ENCODE results near the gene SHISA7. TPM values are rescaled to one million over a fixed set of nuclear protein-coding genes. Genes with fewer than 3 reads are reported as not detected.
"Not testable (repeated sequence)": the region's sequence is repeated elsewhere in the genome, so short reads cannot be mapped to it uniquely, and the experiment has no call there.

The SHISA7 gene
- total and polyA plus RNA-seq, 7 donors: 0.04 to 0.41 (median 0.32) TPM; not detected in 3

GRCh38 chr19:55449469-55449868 lies 6.4 kb upstream of the SHISA7 start:
- no peak for DNase-seq
- Histone ChIP-seq H3K36me3 (peaks cover 0 to 7% (median 0%) of the 10 kb centered on the region in 4 donors), H3K4me1 (peaks cover 0 to 23% (median 22%) of the 10 kb centered on the region in 4 donors), H3K27me3 (peaks cover 33 to 56% (median 37%) of the 10 kb centered on the region in 3 donors), H3K9me3 (no peaks in the 10 kb centered on the region), H3K4me3 (no peak overlapping the region), H3K27ac (no peak overlapping the region)
- WGBS, 2 donors: 30 to 36% methylated on average over 16 of the region's 16 CpGs
- intact Hi-C loops (cut with DNase I): no loop called here
- TF ChIP-seq CTCF (IDR thresholded peaks at IDR 0.05): no peak
- TF ChIP-seq EP300 (IDR thresholded peaks at IDR 0.05): no peak
- TF ChIP-seq POLR2AphosphoS5 (IDR thresholded peaks at IDR 0.05): no peak
- no peak for TF ChIP-seq POLR2A (IDR thresholded peaks at IDR 0.05)

DNA sequence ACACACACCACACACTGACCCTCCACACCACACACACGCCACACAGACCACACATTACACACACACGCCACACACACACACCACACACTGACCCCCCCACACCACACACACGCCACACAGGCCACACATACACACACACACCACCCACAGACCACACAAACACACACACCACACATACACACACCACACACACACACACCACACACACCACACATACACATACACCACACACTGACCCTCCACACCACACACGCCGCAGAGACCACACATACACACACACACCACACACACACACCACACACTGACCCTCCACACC lies 5.0 kb upstream of the SHISA7 start:
- H3K27ac ChIP-seq; H3K4me3 ChIP-seq; H3K36me3 ChIP-seq; H3K9me3 ChIP-seq; intact Hi-C loops (cut with DNase I); DNase-seq: not testable (repeated sequence)
- H3K27me3 ChIP-seq: peaks cover 45 to 70% (median 51%) of the 10 kb centered on the region in 3 donors
- H3K4me1 ChIP-seq: peaks cover 0 to 23% (median 21%) of the 10 kb centered on the region in 4 donors
- 79 to 94% methylated on average over 5 of the region's 5 CpGs for WGBS, 2 donors

GRCh38 chr19:55447421-55448174 lies 4.5 kb upstream of the SHISA7 start:
- intact Hi-C loops (cut with DNase I): no loop called here
- H3K9me3 ChIP-seq: no peaks in the 10 kb centered on the region
- DNase-seq: no peak
- H3K4me3 ChIP-seq: no peak overlapping the region
- H3K36me3 ChIP-seq: no peaks in the 10 kb centered on the region
- peaks cover 49 to 71% (median 54%) of the 10 kb centered on the region in 3 donors for H3K27me3 ChIP-seq
- TF ChIP-seq EP300 (IDR thresholded peaks at IDR 0.05) (no peak), CTCF (IDR thresholded peaks at IDR 0.05) (no peak), POLR2AphosphoS5 (IDR thresholded peaks at IDR 0.05) (no peak), POLR2A (IDR thresholded peaks at IDR 0.05) (no peak)
- peaks cover 0 to 22% (median 21%) of the 10 kb centered on the region in 4 donors for H3K4me1 ChIP-seq
- H3K27ac ChIP-seq: no peak overlapping the region
- 27 to 43% methylated on average over 16 of the region's 16 CpGs for WGBS, 2 donors

DNA sequence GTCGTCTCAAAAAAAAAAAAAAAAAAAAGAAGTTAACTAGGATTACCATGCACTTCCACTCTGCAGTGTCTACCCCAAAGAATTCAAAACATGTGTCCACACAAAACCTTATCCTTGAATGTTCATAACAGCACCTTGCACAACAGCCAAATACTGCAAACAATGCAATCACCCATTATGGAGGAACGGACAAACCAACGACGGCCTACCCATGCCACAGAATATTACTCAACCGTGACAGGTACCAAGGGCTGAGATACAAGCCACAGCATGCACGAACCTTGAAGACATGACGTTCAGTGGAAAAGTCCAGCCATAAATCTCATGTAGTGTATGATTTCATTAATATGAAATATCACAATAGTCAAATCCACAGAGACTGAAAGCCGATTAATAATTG lies 3.0 kb upstream of the SHISA7 start:
- no peaks in the 10 kb centered on the region for H3K9me3 ChIP-seq
- no peaks in the 10 kb centered on the region for H3K36me3 ChIP-seq
- H3K27ac ChIP-seq: no peak overlapping the region
- H3K4me3 ChIP-seq: no peak overlapping the region
- no peak for TF ChIP-seq POLR2AphosphoS5 (IDR thresholded peaks at IDR 0.05)
- no peak for TF ChIP-seq CTCF (IDR thresholded peaks at IDR 0.05)
- TF ChIP-seq EP300 (IDR thresholded peaks at IDR 0.05): no peak
- no peak for TF ChIP-seq POLR2A (IDR thresholded peaks at IDR 0.05)
- 65 to 70% methylated on average over 8 of the region's 8 CpGs for WGBS, 2 donors
- H3K4me1 ChIP-seq: peaks cover 0 to 18% (median 17%) of the 10 kb centered on the region in 4 donors
- intact Hi-C loops (cut with DNase I): no loop called here
- peaks cover 47 to 71% (median 52%) of the 10 kb centered on the region in 3 donors for H3K27me3 ChIP-seq
- no peak for DNase-seq

- DNase-seq: no peak
- Histone ChIP-seq H3K9me3 (no peaks in the 10 kb centered on the region), H3K27me3 (peaks cover 53 to 75% (median 58%) of the 10 kb centered on the region in 3 donors), H3K27ac (no peak overlapping the region), H3K36me3 (no peaks in the 10 kb centered on the region), H3K4me1 (peaks cover 0 to 25% (median 21%) of the 10 kb centered on the region in 4 donors), H3K4me3 (no peak overlapping the region)
- intact Hi-C loops (cut with DNase I): no loop called here
- TF ChIP-seq POLR2AphosphoS5 (IDR thresholded peaks at IDR 0.05): no peak
- TF ChIP-seq CTCF (IDR thresholded peaks at IDR 0.05): no peak
- 46 to 47% methylated on average over 11 of the region's 11 CpGs for WGBS, 2 donors
These were observed 1.5 kb upstream of the SHISA7 start for GRCh38 chr19:55444646-55445045.
